ENCODE measurements around the gene PML.

GRCh38 chr15:74042603-74043424 lies 48.3 kb downstream of the PML start:
- TF ChIP-seq CTCF (IDR thresholded peaks at IDR 0.05) = no peak
- TF ChIP-seq ATF6 (CRISPR knock-in tag; IDR thresholded peaks at IDR 0.05) = no peak
- no peak for TF ChIP-seq USF1 (CRISPR knock-in tag; IDR thresholded peaks at IDR 0.05)
- TF ChIP-seq NR3C1 (CRISPR knock-in tag; conservative IDR thresholded peaks at IDR 0.05; ENCODE audit: low read depth) = no peak
- TF ChIP-seq NR1H2 (CRISPR knock-in tag; IDR thresholded peaks at IDR 0.05) = no peak
- no peak for TF ChIP-seq NFATC4 (CRISPR knock-in tag; IDR thresholded peaks at IDR 0.05)
- no peak for TF ChIP-seq ZNF317 (CRISPR knock-in tag; IDR thresholded peaks at IDR 0.05; ENCODE audit: borderline replicate concordance, low read depth)
- TF ChIP-seq USF2 (CRISPR knock-in tag; IDR thresholded peaks at IDR 0.05) = no peak
- no peak for TF ChIP-seq RORB (CRISPR knock-in tag; IDR thresholded peaks at IDR 0.05)
- no peak for TF ChIP-seq JUN (CRISPR knock-in tag; IDR thresholded peaks at IDR 0.05)
- no peak for TF ChIP-seq ESRRA (CRISPR knock-in tag; IDR thresholded peaks at IDR 0.05; ENCODE audit: borderline replicate concordance)
- no peak for TF ChIP-seq HMGA2 (CRISPR knock-in tag; IDR thresholded peaks at IDR 0.05)
- TF ChIP-seq E2F4 (CRISPR knock-in tag; IDR thresholded peaks at IDR 0.05; ENCODE audit: borderline replicate concordance, low read depth) = no peak
- no peak for TF ChIP-seq ZNF263 (CRISPR knock-in tag; IDR thresholded peaks at IDR 0.05; ENCODE audit: low read depth)
